ENCODE measurements around the gene ETV6.

The ETV6 gene

DNA sequence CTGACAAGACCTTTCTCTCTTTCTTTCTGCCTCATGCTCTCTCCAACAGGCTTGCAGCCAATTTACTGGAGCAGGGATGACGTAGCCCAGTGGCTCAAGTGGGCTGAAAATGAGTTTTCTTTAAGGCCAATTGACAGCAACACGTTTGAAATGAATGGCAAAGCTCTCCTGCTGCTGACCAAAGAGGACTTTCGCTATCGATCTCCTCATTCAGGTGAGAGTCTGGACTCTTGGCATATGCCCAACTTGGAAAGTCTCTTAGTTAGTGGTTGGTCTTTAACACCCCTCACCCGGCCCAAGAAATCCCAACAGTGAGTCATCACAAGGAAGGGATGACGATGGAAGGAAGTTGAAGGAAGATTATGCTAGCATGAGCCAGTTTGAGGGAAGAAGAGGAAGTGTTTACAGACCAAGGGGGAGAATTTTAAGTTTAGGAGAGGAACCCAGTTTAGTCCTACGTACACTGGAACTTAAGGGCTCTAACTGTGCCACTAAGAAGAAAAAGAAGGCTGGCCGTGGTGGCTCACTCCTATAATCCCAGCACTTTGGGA lies 189.7 kb downstream of the ETV6 start:
- H3K9me3 ChIP-seq = no peaks in the 10 kb centered on the region
- H3K4me3 ChIP-seq (ENCODE audit: low read depth in 1 of 2, low read length in 1 of 2) = no peak overlapping the region
- H3K27ac ChIP-seq = peak overlapping the region; percentile 75
- peaks cover 55 to 63% of the 10 kb centered on the region in 2 experiments for H3K4me1 ChIP-seq (ENCODE audit: control insufficient read depth in 1 of 2, insufficient read depth in 1 of 2, low read depth in 1 of 2, low read length in 1 of 2)
- H3K27me3 ChIP-seq = no peaks in the 10 kb centered on the region
- TF ChIP-seq, protein P1, sequence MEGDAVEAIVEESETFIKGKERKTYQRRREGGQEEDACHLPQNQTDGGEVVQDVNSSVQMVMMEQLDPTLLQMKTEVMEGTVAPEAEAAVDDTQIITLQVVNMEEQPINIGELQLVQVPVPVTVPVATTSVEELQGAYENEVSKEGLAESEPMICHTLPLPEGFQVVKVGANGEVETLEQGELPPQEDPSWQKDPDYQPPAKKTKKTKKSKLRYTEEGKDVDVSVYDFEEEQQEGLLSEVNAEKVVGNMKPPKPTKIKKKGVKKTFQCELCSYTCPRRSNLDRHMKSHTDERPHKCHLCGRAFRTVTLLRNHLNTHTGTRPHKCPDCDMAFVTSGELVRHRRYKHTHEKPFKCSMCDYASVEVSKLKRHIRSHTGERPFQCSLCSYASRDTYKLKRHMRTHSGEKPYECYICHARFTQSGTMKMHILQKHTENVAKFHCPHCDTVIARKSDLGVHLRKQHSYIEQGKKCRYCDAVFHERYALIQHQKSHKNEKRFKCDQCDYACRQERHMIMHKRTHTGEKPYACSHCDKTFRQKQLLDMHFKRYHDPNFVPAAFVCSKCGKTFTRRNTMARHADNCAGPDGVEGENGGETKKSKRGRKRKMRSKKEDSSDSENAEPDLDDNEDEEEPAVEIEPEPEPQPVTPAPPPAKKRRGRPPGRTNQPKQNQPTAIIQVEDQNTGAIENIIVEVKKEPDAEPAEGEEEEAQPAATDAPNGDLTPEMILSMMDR (IDR thresholded peaks at IDR 0.05) = no peak
- peaks cover 36% of the 10 kb centered on the region for H3K36me3 ChIP-seq

DNA sequence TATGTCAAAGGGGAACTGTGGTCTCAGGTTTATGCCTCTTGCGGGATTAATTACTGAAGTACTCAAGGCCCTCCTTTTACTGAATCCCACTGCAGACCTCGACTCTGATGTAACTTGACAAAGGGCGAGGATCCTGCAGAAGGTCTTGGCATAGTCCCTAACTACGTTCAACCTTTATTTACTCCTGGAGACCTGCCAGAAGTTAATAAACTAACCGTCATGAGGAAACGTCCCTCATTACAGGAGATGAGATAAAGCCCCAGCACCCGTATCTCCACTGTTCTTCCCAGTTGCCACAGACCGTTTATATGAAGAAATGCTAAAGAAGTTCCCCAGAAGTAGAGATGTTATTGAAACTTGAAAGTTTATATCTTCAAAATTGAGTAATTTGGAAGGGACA lies 190.9 kb downstream of the ETV6 start:
- H3K4me3 ChIP-seq (ENCODE audit: low read depth in 1 of 2, low read length in 1 of 2) = no peak overlapping the region
- H3K36me3 ChIP-seq = peaks cover 43% of the 10 kb centered on the region
- peaks cover 43 to 51% of the 10 kb centered on the region in 2 experiments for H3K4me1 ChIP-seq (ENCODE audit: control insufficient read depth in 1 of 2, insufficient read depth in 1 of 2, low read depth in 1 of 2, low read length in 1 of 2)
- no peaks in the 10 kb centered on the region for H3K27me3 ChIP-seq
- H3K27ac ChIP-seq = peak overlapping the region; percentile 75
- TF ChIP-seq, protein P1 (IDR thresholded peaks at IDR 0.05) = no peak
- no peaks in the 10 kb centered on the region for H3K9me3 ChIP-seq

DNA sequence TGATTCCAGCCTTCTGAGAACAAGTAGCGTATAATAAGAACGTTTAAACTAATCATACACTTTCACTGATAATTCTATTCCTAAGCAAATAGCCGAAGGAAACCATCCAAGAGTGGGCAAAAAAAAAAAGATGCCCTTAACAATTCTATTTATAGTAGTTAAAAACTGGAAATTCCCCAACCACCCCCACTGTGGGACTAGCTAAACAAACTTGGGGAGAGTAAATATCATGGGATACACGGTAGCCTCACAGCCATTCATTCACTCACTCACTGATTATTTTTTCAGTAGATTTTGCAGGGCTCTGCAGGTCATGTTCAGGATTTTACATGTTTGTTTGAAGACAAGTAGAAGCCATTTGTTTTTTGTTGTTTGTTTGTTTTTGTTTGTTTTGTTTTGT lies 197.0 kb downstream of the ETV6 start:
- H3K9me3 ChIP-seq = no peaks in the 10 kb centered on the region
- peaks cover 65% of the 10 kb centered on the region for H3K36me3 ChIP-seq
- H3K4me1 ChIP-seq (ENCODE audit: control insufficient read depth in 1 of 2, insufficient read depth in 1 of 2, low read depth in 1 of 2, low read length in 1 of 2) = no peaks in the 10 kb centered on the region
- H3K27ac ChIP-seq = no peak overlapping the region
- TF ChIP-seq, protein P1 (IDR thresholded peaks at IDR 0.05) = no peak
- H3K4me3 ChIP-seq (ENCODE audit: low read depth in 1 of 2, low read length in 1 of 2) = no peak overlapping the region
- no peaks in the 10 kb centered on the region for H3K27me3 ChIP-seq

DNA sequence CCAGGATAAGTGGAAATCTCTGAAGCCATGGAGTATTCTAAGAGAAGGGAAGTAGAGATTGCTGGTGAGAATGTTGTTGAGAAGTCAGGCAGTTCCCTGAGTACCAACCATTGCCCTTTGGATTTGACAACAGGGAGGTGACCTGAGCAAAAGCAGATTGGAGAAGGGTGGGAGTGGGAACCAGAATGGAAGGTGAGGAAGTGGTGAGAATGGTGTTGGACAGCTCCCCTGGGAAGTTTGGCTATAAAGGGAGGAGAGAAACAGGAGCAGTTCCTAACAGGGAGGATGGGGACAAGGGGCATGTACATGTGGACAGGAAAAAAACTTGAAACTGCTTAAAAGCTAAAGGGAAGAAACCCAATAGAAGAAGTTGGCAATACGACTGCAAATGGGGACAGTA lies 198.1 kb downstream of the ETV6 start:
- H3K27me3 ChIP-seq = no peaks in the 10 kb centered on the region
- H3K4me1 ChIP-seq (ENCODE audit: control insufficient read depth in 1 of 2, insufficient read depth in 1 of 2, low read depth in 1 of 2, low read length in 1 of 2) = no peaks in the 10 kb centered on the region
- no peak overlapping the region for H3K4me3 ChIP-seq (ENCODE audit: low read depth in 1 of 2, low read length in 1 of 2)
- peaks cover 58% of the 10 kb centered on the region for H3K36me3 ChIP-seq
- no peaks in the 10 kb centered on the region for H3K9me3 ChIP-seq
- H3K27ac ChIP-seq = no peak overlapping the region
- TF ChIP-seq, protein P1 (IDR thresholded peaks at IDR 0.05) = no peak

DNA sequence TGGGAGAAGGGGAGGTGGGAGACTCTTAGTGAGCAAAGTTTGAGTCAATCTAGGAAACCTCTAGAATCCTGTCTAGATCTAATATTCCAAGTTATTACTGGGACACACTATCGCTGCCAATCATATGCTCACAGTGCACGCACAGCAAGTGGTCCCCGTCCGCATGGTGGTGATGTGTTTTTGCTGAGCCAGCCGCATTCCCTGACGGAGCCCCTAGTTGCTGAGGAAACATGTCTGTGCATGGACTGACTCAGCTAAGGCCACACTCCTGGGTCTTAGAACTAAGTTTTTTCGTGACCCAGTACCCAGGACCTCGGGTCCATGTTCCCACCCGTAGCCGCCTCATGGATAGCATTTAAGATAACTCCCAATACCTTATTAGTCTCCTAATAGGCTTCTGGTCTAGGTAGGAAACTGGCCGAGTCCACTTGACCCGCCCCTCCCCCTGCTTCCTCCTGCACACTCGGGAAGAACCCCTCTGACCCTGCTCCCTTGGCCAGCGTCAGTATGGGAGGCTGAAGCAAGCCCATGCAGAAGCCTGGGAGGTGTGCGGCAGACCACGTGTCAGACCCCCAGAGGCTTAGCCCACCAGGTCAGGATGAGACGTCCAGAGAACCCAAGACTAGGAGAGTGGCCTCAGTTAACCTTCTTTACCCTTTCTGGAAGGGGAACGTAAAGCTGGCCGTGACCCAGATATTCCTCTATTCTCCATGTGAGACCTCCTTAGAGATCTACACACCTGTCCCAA lies 200.5 kb downstream of the ETV6 start:
- Histone ChIP-seq H3K9me3 (no peaks in the 10 kb centered on the region), H3K4me3 (ENCODE audit: low read depth in 1 of 2, low read length in 1 of 2) (no peak overlapping the region), H3K4me1 (ENCODE audit: control insufficient read depth in 1 of 2, insufficient read depth in 1 of 2, low read depth in 1 of 2, low read length in 1 of 2) (peaks cover 9 to 10% of the 10 kb centered on the region in 2 experiments), H3K27ac (no peak overlapping the region), H3K36me3 (peaks cover 53% of the 10 kb centered on the region), H3K27me3 (no peaks in the 10 kb centered on the region)
- TF ChIP-seq, protein P1 (IDR thresholded peaks at IDR 0.05) = no peak
